Tibial nerve (tissue), 3 donors: ENCODE measurements around the gene AEN.

ENCODE experiments used
- CTCF ChIP-seq, 5 experiments: fragments of 200-600 bp in 3 of 5; fragments of 450-650 bp in 2 of 5; sonication (generic) in 3 of 5; IDR thresholded peaks; one replicate each; pipeline ENCODE4 v1.5.1; 2016 to 2019; ENCODE audit warnings: antibody characterized with exemption in 5 of 5, mild to moderate bottlenecking in 3 of 5, moderate library complexity in 2 of 5
- POLR2A ChIP-seq, 2 donors: fragments of 450-650 bp; IDR thresholded peaks; one replicate each; pipeline ENCODE4 v1.6.1; 2017; ENCODE audit warnings: antibody characterized with exemption in 2 of 2, mild to moderate bottlenecking in 2 of 2, moderate library complexity in 2 of 2

DNA sequence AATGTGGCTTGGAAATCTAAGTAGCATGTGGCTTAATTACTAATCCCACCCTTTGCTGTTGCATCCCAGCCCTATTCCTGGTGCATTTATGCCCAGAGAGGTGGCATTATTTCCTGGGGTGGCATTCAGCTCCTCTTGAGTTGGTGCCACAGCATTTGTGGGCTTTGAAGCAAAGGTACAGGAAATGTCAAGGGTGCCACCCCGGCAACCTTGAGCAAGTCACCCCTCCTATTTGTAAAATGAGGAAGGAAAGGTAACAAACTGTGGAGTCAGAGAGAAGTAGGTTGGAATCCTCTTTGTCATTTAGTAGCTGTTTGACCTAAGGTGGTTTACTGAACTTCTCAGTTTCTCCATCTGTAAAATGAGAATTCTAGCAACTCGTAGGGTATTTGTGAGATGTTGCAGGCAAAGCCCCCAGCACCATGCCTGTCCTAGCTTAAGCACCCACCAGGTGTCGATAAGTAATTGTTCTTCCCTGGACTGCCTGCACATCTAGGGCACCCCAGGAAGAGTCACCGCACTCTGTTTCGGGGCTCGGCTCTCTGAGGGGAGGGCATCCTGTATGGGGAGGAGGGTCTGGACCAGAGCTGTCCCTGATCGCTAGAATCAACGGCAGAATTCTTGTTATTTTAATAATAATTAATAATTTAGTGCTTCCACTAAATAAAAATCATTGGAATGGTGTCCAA is 34.8 kb downstream of the AEN start:
- TF ChIP-seq POLR2A (IDR thresholded peaks at IDR 0.05) (no peak), CTCF (IDR thresholded peaks at IDR 0.05) (no peak)
